ENCODE measurements around the gene AHCTF1. TPM values are rescaled to one million over a fixed set of nuclear protein-coding genes. Genes with fewer than 3 reads are reported as not detected.
A peak's percentile ranks its signal among the peaks of the same experiment; 100 is the strongest.
"Not testable (repeated sequence)": the region's sequence is repeated elsewhere in the genome, so short reads cannot be mapped to it uniquely, and the experiment has no call there.

Gene AHCTF1
- total RNA-seq, 2 donors from 2014 or later, result 43.3 to 46.8 TPM

- Mint-ChIP-seq H3K9me3 (no peaks in the 10 kb centered on the region), H3K27ac (peak overlapping the region in 1 of 2 donors; percentile 10), H3K36me3 (peaks cover 20 to 33% of the 10 kb centered on the region in 2 donors)
- ATAC-seq (no peak), DNase-seq (ENCODE audit: low spot score in 2 of 2) (no peak)
Measured at GRCh38 chr1:246876431-246876830, 55.3 kb downstream of the AHCTF1 start.

GRCh38 chr1:246875041-246876026 is 56.4 kb downstream of the AHCTF1 start:
- peak overlapping the region; percentile 34 to 97 for H3K27ac Mint-ChIP-seq
- no peaks in the 10 kb centered on the region for H3K9me3 Mint-ChIP-seq
- DNase-seq (ENCODE audit: low spot score in 2 of 2) (peak in 1 of 2 donors; percentile 10), ATAC-seq (peak; percentile 94 to 97)
- peaks cover 20 to 33% of the 10 kb centered on the region in 2 donors for H3K36me3 Mint-ChIP-seq

GRCh38 chr1:246865921-246866320 is 65.8 kb downstream of the AHCTF1 start:
- no peak overlapping the region for H3K27ac Mint-ChIP-seq
- DNase-seq (ENCODE audit: low spot score in 2 of 2) (no peak), ATAC-seq (no peak)
- H3K9me3 Mint-ChIP-seq, result no peaks in the 10 kb centered on the region
- peaks cover 0 to 6% of the 10 kb centered on the region in 2 donors for H3K36me3 Mint-ChIP-seq

GRCh38 chr1:246863791-246864190 is 68.0 kb downstream of the AHCTF1 start:
- H3K36me3 Mint-ChIP-seq, result peaks cover 0 to 11% of the 10 kb centered on the region in 2 donors
- not testable (repeated sequence) for DNase-seq (ENCODE audit: low spot score in 2 of 2); H3K9me3 Mint-ChIP-seq; H3K27ac Mint-ChIP-seq; ATAC-seq

GRCh38 chr1:246860401-246860800 is 71.3 kb downstream of the AHCTF1 start:
- Mint-ChIP-seq H3K9me3 (no peaks in the 10 kb centered on the region), H3K36me3 (peaks cover 0 to 26% of the 10 kb centered on the region in 2 donors), H3K27ac (no peak overlapping the region)
- DNase-seq (ENCODE audit: low spot score in 2 of 2), result no peak
- ATAC-seq, result no peak

- DNase-seq (ENCODE audit: low spot score in 2 of 2) (no peak), ATAC-seq (no peak)
- no peak overlapping the region for H3K27ac Mint-ChIP-seq
- H3K36me3 Mint-ChIP-seq, result peaks cover 0 to 45% of the 10 kb centered on the region in 2 donors
- H3K9me3 Mint-ChIP-seq, result no peaks in the 10 kb centered on the region
Measured at GRCh38 chr1:246856371-246856770, 75.4 kb downstream of the AHCTF1 start.

GRCh38 chr1:246850640-246851039 is 81.1 kb downstream of the AHCTF1 start:
- not testable (repeated sequence) for ATAC-seq, H3K27ac Mint-ChIP-seq
- H3K36me3 Mint-ChIP-seq, result peaks cover 9 to 44% of the 10 kb centered on the region in 2 donors

GRCh38 chr1:246843876-246844275 is 87.9 kb downstream of the AHCTF1 start:
- DNase-seq (ENCODE audit: low spot score in 2 of 2), result no peak
- no peak overlapping the region for H3K27ac Mint-ChIP-seq
- peaks cover 0 to 15% of the 10 kb centered on the region in 2 donors for H3K36me3 Mint-ChIP-seq

More at GRCh38 chr1:246850640-246851039, 81.1 kb downstream of the AHCTF1 start:
- H3K9me3 Mint-ChIP-seq; DNase-seq (ENCODE audit: low spot score in 2 of 2): not testable (repeated sequence)

GRCh38 chr1:246840761-246841160 is 91.0 kb downstream of the AHCTF1 start:
- not testable (repeated sequence) for H3K9me3 Mint-ChIP-seq; H3K36me3 Mint-ChIP-seq; DNase-seq (ENCODE audit: low spot score in 2 of 2); ATAC-seq; H3K27ac Mint-ChIP-seq

More at GRCh38 chr1:246843876-246844275, 87.9 kb downstream of the AHCTF1 start:
- H3K9me3 Mint-ChIP-seq, result no peaks in the 10 kb centered on the region
- no peak for ATAC-seq

- DNase-seq (ENCODE audit: low spot score in 2 of 2) (no peak), ATAC-seq (no peak)
- no peak overlapping the region for H3K27ac Mint-ChIP-seq
- H3K9me3 Mint-ChIP-seq, result no peaks in the 10 kb centered on the region
- peaks cover 0 to 4% of the 10 kb centered on the region in 2 donors for H3K36me3 Mint-ChIP-seq
Measured at GRCh38 chr1:246838118-246838456, 93.7 kb downstream of the AHCTF1 start.

GRCh38 chr1:246837418-246838117 is 94.2 kb downstream of the AHCTF1 start:
- DNase-seq (ENCODE audit: low spot score in 2 of 2) (no peak), ATAC-seq (peak; percentile 14 to 60)
- H3K36me3 Mint-ChIP-seq, result peaks cover 0 to 4% of the 10 kb centered on the region in 2 donors
- H3K9me3 Mint-ChIP-seq, result no peaks in the 10 kb centered on the region
- no peak overlapping the region for H3K27ac Mint-ChIP-seq

GRCh38 chr1:246836209-246836966 is 95.4 kb downstream of the AHCTF1 start:
- H3K9me3 Mint-ChIP-seq, result no peaks in the 10 kb centered on the region
- DNase-seq (ENCODE audit: low spot score in 2 of 2), result no peak
- peaks cover 0 to 4% of the 10 kb centered on the region in 2 donors for H3K36me3 Mint-ChIP-seq
- no peak for ATAC-seq
- no peak overlapping the region for H3K27ac Mint-ChIP-seq

- Mint-ChIP-seq H3K36me3 (peaks cover 7 to 15% of the 10 kb centered on the region in 2 donors), H3K27ac (no peak overlapping the region), H3K9me3 (peaks cover 10 to 16% of the 10 kb centered on the region in 2 donors)
- ATAC-seq (no peak), DNase-seq (ENCODE audit: low spot score in 2 of 2) (no peak)
Measured at GRCh38 chr1:246831543-246831942, 100.2 kb downstream of the AHCTF1 start.

GRCh38 chr1:246828818-246829217 is 102.9 kb downstream of the AHCTF1 start:
- DNase-seq (ENCODE audit: low spot score in 2 of 2) (no peak), ATAC-seq (no peak)

GRCh38 chr1:246827396-246827795 is 104.4 kb downstream of the AHCTF1 start:
- no peak overlapping the region for H3K27ac Mint-ChIP-seq

More at GRCh38 chr1:246828818-246829217, 102.9 kb downstream of the AHCTF1 start:
- peaks cover 7 to 15% of the 10 kb centered on the region in 2 donors for H3K36me3 Mint-ChIP-seq
- no peak overlapping the region for H3K27ac Mint-ChIP-seq
- peaks cover 10 to 16% of the 10 kb centered on the region in 2 donors for H3K9me3 Mint-ChIP-seq

GRCh38 chr1:246825557-246826175 is 106.1 kb downstream of the AHCTF1 start:
- DNase-seq (ENCODE audit: low spot score in 2 of 2) (no peak), ATAC-seq (no peak)
- peaks cover 7 to 15% of the 10 kb centered on the region in 2 donors for H3K36me3 Mint-ChIP-seq
- peaks cover 10 to 16% of the 10 kb centered on the region in 2 donors for H3K9me3 Mint-ChIP-seq
- no peak overlapping the region for H3K27ac Mint-ChIP-seq

More at GRCh38 chr1:246827396-246827795, 104.4 kb downstream of the AHCTF1 start:
- Mint-ChIP-seq H3K9me3 (peaks cover 10 to 16% of the 10 kb centered on the region in 2 donors), H3K36me3 (peaks cover 7 to 15% of the 10 kb centered on the region in 2 donors)
- no peak for ATAC-seq
- DNase-seq (ENCODE audit: low spot score in 2 of 2), result no peak
